IMR-90 (cell line): ENCODE measurements around the gene ST6GALNAC5.

Experiments used
- BHLHE40 ChIP-seq: fragments of 150-350 bp; IDR thresholded peaks from 2 replicates; pipeline ENCODE4 v1.6.1; 2016; ENCODE audit warnings: mild to moderate bottlenecking, low read depth, low read length
- CEBPB ChIP-seq: IDR thresholded peaks from 2 replicates; pipeline ENCODE4 v1.6.1; 2012; ENCODE audit warnings: low read depth, low read length, improper control_type of control experiment
- CHD1 ChIP-seq: IDR thresholded peaks from 2 replicates; pipeline ENCODE4 v1.6.1; 2012; ENCODE audit warnings: low read depth, low read length, improper control_type of control experiment
- MAZ ChIP-seq: IDR thresholded peaks from 2 replicates; pipeline ENCODE4 v1.6.1; 2012; ENCODE audit warnings: low read depth, mild to moderate bottlenecking, low read length, improper control_type of control experiment, moderate library complexity, borderline replicate concordance
- MXI1 ChIP-seq: IDR thresholded peaks from 2 replicates; pipeline ENCODE4 v1.6.1; 2012; ENCODE audit warnings: low read depth, mild to moderate bottlenecking, low read length, moderate library complexity, borderline replicate concordance
- NFE2L2 ChIP-seq: fragments of 150-350 bp; IDR thresholded peaks from 2 replicates; pipeline ENCODE4 v1.6.1; 2016; ENCODE audit warnings: low read depth, mild to moderate bottlenecking, low read length
- POLR2A ChIP-seq: IDR thresholded peaks from 2 replicates; pipeline ENCODE4 v1.6.1; 2012; ENCODE audit warnings: mild to moderate bottlenecking, low read depth, low read length
- RAD21 ChIP-seq: IDR thresholded peaks from 2 replicates; pipeline ENCODE4 v1.6.1; 2012; ENCODE audit warnings: low read length, improper control_type of control experiment
- RCOR1 ChIP-seq: IDR thresholded peaks from 2 replicates; pipeline ENCODE4 v1.6.1; 2012; ENCODE audit warnings: mild to moderate bottlenecking, low read length, improper control_type of control experiment; ENCODE audit not compliant: insufficient replicate concordance
- RFX5 ChIP-seq: IDR thresholded peaks from 2 replicates; pipeline ENCODE4 v1.8.0; 2012; ENCODE audit warnings: low read depth, mild to moderate bottlenecking, low read length, moderate library complexity
- SMC3 ChIP-seq: fragments of 150-350 bp; IDR thresholded peaks from 2 replicates; pipeline ENCODE4 v1.6.1; 2016; ENCODE audit warnings: low read depth, mild to moderate bottlenecking, antibody characterized with exemption, low read length, moderate library complexity
- USF2 ChIP-seq: fragments of 150-350 bp; IDR thresholded peaks from 2 replicates; pipeline ENCODE4 v1.6.1; 2017; ENCODE audit warnings: mild to moderate bottlenecking, antibody characterized with exemption, low read length, low read depth
- TF ChIP-seq, protein P1 (sequence below): conservative IDR thresholded peaks from 2 replicates; pipeline ENCODE4 v1.5.1; 2012; ENCODE audit warnings: mild to moderate bottlenecking, low read depth, low read length, improper control_type of control experiment

GRCh38 chr1:76866566-76866965, 714 bp upstream of the ST6GALNAC5 start:
- no peak for TF ChIP-seq BHLHE40
- TF ChIP-seq, protein P1, sequence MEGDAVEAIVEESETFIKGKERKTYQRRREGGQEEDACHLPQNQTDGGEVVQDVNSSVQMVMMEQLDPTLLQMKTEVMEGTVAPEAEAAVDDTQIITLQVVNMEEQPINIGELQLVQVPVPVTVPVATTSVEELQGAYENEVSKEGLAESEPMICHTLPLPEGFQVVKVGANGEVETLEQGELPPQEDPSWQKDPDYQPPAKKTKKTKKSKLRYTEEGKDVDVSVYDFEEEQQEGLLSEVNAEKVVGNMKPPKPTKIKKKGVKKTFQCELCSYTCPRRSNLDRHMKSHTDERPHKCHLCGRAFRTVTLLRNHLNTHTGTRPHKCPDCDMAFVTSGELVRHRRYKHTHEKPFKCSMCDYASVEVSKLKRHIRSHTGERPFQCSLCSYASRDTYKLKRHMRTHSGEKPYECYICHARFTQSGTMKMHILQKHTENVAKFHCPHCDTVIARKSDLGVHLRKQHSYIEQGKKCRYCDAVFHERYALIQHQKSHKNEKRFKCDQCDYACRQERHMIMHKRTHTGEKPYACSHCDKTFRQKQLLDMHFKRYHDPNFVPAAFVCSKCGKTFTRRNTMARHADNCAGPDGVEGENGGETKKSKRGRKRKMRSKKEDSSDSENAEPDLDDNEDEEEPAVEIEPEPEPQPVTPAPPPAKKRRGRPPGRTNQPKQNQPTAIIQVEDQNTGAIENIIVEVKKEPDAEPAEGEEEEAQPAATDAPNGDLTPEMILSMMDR, result no peak
- TF ChIP-seq RCOR1, result no peak
- TF ChIP-seq CEBPB, result no peak
- no peak for TF ChIP-seq USF2
- no peak for TF ChIP-seq RAD21
- no peak for TF ChIP-seq SMC3
- TF ChIP-seq POLR2A, result no peak
- no peak for TF ChIP-seq MXI1
- no peak for TF ChIP-seq RFX5
- no peak for TF ChIP-seq NFE2L2
- TF ChIP-seq CHD1, result no peak
- TF ChIP-seq MAZ, result no peak
